Suprapubic skin (tissue), 4 donors: Measurements from ENCODE around the gene SEC61A1. TPM values are rescaled to one million over a fixed set of nuclear protein-coding genes. Genes with fewer than 3 reads are reported as not detected.

Experiments used
- DNase-seq, 2 donors: peaks; one replicate each; pipeline ENCODE4 v3.0.0-alpha.2; 2019; ENCODE audit warnings: low spot score in 2 of 2
- H3K27ac ChIP-seq: fragments of 200-600 bp; sonication (generic); one replicate; pipeline ENCODE4 v1.5.1; 2019
- H3K27me3 ChIP-seq: fragments of 200-600 bp; sonication (generic); one replicate; pipeline ENCODE4 v1.5.1; 2019
- H3K36me3 ChIP-seq: fragments of 200-600 bp; sonication (generic); one replicate; pipeline ENCODE4 v1.5.1; 2019
- H3K4me1 ChIP-seq: fragments of 200-600 bp; sonication (generic); one replicate; pipeline ENCODE4 v1.5.1; 2019
- H3K4me3 ChIP-seq: fragments of 200-600 bp; sonication (generic); one replicate; pipeline ENCODE4 v1.5.1; 2019; ENCODE audit warnings: mild to moderate bottlenecking
- H3K9me3 ChIP-seq: fragments of 200-600 bp; sonication (generic); one replicate; pipeline ENCODE4 v1.5.1; 2019
- CTCF ChIP-seq, 2 donors: fragments of 200-600 bp in 1 of 2; fragments of 450-650 bp in 1 of 2; sonication (generic) in 1 of 2; IDR thresholded peaks; one replicate each; pipeline ENCODE4 v1.5.1; 2016 to 2019; ENCODE audit warnings: antibody characterized with exemption in 2 of 2, mild to moderate bottlenecking in 1 of 2, moderate library complexity in 1 of 2
- EP300 ChIP-seq: sonication (generic); formaldehyde crosslinking; IDR thresholded peaks from one replicate; pipeline ENCODE4 v1.6.1; 2017; ENCODE audit warnings: antibody characterized with exemption
- POLR2A ChIP-seq, 2 donors: fragments of 450-650 bp; IDR thresholded peaks; one replicate each; pipeline ENCODE4 v1.6.1; 2017; ENCODE audit warnings: antibody characterized with exemption in 2 of 2, mild to moderate bottlenecking in 2 of 2, moderate library complexity in 2 of 2
- POLR2AphosphoS5 ChIP-seq, 3 donors: sonication (generic); formaldehyde crosslinking; IDR thresholded peaks; one replicate each; pipeline ENCODE4 v1.6.1; 2017; ENCODE audit warnings: antibody characterized with exemption in 3 of 3
- WGBS: methylation state at CpG from one replicate; pipeline ENCODE4 v1.1.5; 2018; 5-methylcytosine and 5-hydroxymethylcytosine counted together
- total RNA-seq, 4 donors: library from RNA; depleted of rRNA; stranded (reverse); fragments of >200 nt; gene quantifications; one replicate each; pipeline ENCODE4 v1.1.0, GENCODE V29; 2016

The SEC61A1 gene
- total RNA-seq, 4 donors from 2014 or later: 83.5 to 132 (median 124) TPM

DNA sequence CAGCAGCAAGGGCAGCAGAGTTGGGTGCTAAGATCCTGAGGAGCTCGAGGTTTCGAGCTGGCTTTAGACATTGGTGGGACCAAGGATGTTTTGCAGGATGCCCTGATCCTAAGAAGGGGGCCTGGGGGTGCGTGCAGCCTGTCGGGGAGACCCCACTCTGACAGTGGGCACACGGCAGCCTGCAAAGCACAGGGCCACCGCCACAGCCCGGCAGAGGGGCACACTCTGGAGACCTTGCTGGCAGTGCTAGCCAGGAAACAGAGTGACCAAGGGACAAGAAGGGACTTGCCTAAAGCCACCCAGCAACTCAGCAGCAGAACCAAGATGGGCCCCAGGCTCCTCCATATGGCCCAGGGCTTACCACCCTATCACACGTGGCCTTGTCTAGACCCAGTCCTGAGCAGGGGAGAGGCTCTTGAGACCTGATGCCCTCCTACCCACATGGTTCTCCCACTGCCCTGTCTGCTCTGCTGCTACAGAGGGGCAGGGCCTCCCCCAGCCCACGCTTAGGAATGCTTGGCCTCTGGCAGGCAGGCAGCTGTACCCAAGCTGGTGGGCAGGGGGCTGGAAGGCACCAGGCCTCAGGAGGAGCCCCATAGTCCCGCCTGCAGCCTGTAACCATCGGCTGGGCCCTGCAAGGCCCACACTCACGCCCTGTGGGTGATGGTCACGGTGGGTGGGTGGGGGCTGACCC lies 18.8 kb downstream of the SEC61A1 start:
- no peaks in the 10 kb centered on the region for H3K27me3 ChIP-seq
- no peaks in the 10 kb centered on the region for H3K9me3 ChIP-seq
- H3K4me1 ChIP-seq: peaks cover 12% of the 10 kb centered on the region
- WGBS: no CpG with 5 or more reads among the region's 13 CpGs
- peaks cover 69% of the 10 kb centered on the region for H3K36me3 ChIP-seq
- H3K27ac ChIP-seq: no peak overlapping the region
- TF ChIP-seq POLR2AphosphoS5 (IDR thresholded peaks at IDR 0.05) (no peak), CTCF (IDR thresholded peaks at IDR 0.05) (no peak), EP300 (no peak), POLR2A (IDR thresholded peaks at IDR 0.05) (no peak)
- DNase-seq: peak in 1 of 2 donors; percentile 37
- no peak overlapping the region for H3K4me3 ChIP-seq

DNA sequence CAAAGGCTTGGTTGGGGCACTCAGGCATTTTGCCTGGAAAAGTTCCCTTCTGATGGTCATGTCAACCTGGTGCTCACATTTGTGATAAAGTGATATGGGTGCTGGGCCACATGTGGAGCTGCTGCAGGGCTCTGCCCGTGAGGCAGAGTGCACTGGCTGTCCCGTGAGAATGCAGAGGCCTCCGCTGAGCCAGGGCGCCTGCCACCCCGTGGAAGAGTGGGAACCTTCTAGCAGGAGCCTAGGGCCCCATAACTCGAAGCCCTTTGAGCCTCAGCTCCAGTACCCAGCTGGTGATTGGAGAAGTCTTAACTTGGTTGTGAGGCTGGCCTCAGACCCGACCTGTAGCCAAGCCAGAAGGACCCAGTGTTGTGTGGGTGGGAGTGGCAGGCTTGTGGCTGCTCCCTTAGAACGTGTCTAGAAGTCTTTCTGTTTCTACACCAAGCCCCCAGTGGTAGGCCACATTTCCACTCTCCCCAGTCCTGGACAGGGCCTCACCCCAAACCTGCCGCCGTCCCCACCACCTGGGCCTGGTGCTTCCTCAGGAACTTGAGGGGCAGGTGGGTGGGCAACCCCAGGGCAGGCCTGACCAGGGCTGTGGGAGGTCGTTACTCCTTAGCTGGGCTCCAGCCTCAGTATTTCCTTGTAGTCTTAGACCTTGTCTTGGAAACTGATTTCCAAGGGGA lies 19.7 kb downstream of the SEC61A1 start:
- WGBS: 70% methylated on average over 10 of the region's 11 CpGs
- no peaks in the 10 kb centered on the region for H3K27me3 ChIP-seq
- H3K9me3 ChIP-seq: no peaks in the 10 kb centered on the region
- TF ChIP-seq EP300 (no peak), CTCF (IDR thresholded peaks at IDR 0.05) (no peak), POLR2AphosphoS5 (IDR thresholded peaks at IDR 0.05) (no peak), POLR2A (IDR thresholded peaks at IDR 0.05) (no peak)
- peaks cover 20% of the 10 kb centered on the region for H3K4me1 ChIP-seq
- H3K36me3 ChIP-seq: peaks cover 61% of the 10 kb centered on the region
- H3K27ac ChIP-seq: no peak overlapping the region
- DNase-seq: peak in 1 of 2 donors; percentile 45
- no peak overlapping the region for H3K4me3 ChIP-seq

GRCh38 chr3:128072454-128073184 lies 20.4 kb downstream of the SEC61A1 start:
- Histone ChIP-seq H3K27me3 (no peaks in the 10 kb centered on the region), H3K9me3 (no peaks in the 10 kb centered on the region), H3K36me3 (peaks cover 53% of the 10 kb centered on the region), H3K4me1 (peaks cover 26% of the 10 kb centered on the region), H3K27ac (no peak overlapping the region), H3K4me3 (no peak overlapping the region)
- WGBS: 90% methylated on average over 3 of the region's 13 CpGs
- peak in 1 of 2 donors; percentile 64 for DNase-seq
- TF ChIP-seq CTCF (IDR thresholded peaks at IDR 0.05) (no peak), POLR2AphosphoS5 (IDR thresholded peaks at IDR 0.05) (no peak), EP300 (no peak), POLR2A (IDR thresholded peaks at IDR 0.05) (no peak)

DNA sequence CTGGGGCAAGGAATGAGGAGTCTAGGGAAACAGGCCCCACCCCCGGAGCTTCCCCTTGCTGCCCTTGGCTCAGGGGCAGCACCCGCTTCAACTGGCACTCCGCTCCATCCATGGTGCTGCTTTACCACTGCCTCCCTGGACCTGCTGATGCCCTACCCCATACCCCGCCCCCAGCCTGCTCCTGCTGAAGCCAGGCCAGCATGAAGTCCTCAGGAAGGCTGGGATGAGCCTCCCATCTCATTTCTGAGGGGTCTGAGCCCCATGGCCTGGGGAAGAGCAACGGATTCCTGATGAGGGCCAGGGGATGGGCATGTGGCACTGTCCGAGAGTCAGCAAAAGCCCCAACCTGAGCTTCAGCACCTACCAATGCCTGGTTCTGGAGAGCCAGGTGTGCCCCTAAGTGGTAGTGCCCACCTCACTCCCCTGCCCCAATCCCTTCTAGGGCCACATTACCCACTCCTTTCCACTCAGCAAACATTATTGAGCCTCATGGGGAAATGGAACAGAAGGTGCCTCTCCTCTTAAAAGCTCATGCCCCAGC lies 21.0 kb downstream of the SEC61A1 start:
- H3K36me3 ChIP-seq: peaks cover 47% of the 10 kb centered on the region

More for the DNA sequence above, 21.0 kb downstream of the SEC61A1 start:
- H3K9me3 ChIP-seq: no peaks in the 10 kb centered on the region
- no peaks in the 10 kb centered on the region for H3K27me3 ChIP-seq
- peaks cover 30% of the 10 kb centered on the region for H3K4me1 ChIP-seq
- H3K4me3 ChIP-seq: no peak overlapping the region
- peak in 1 of 2 donors; percentile 55 for DNase-seq
- H3K27ac ChIP-seq: no peak overlapping the region
- TF ChIP-seq CTCF (IDR thresholded peaks at IDR 0.05) (no peak), POLR2A (IDR thresholded peaks at IDR 0.05) (no peak), POLR2AphosphoS5 (IDR thresholded peaks at IDR 0.05) (no peak), EP300 (no peak)
- 80% methylated on average over 1 of the region's 6 CpGs for WGBS
